Measurements from ENCODE around the gene RWDD3.

The RWDD3 gene

DNA sequence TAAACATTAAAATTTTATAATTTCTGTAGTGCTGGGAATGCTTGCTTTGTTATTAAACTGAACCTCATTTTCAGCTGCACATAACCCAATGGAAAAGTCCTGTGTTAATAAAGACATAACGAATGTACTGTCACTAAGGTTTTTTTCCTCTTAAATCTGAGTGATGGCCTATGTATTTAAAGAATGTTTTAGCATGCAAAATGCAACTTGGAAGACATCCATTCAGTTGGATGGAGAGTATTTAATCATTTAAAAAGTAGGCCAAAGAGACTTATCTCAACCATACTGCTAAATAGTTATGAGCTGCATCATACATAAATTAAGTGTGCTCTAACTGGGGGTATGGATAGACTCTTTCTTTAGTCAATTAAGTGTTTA is 48.5 kb downstream of the RWDD3 start:
- no peak for DNase-seq (ENCODE audit: low spot score)

GRCh38 chr1:95284420-95284819 is 50.4 kb downstream of the RWDD3 start:
- no peak for DNase-seq (ENCODE audit: low spot score)

- no peak for DNase-seq (ENCODE audit: low spot score)
Observed at GRCh38 chr1:95286479-95286878, 52.5 kb downstream of the RWDD3 start.

- no peak for DNase-seq (ENCODE audit: low spot score)
Observed at GRCh38 chr1:95287081-95287480, 53.1 kb downstream of the RWDD3 start.

GRCh38 chr1:95287825-95288224 is 53.8 kb downstream of the RWDD3 start:
- DNase-seq (ENCODE audit: low spot score), result no peak
